GM18499 (cell line): ENCODE data around the gene MIA3.

Experiments used
- ATAC-seq: cut with Tn5 transposase; IDR thresholded peaks from one replicate; pipeline ENCODE4 v1.9.1; 2021; ENCODE audit warnings: moderate number of reproducible peaks; ENCODE audit not compliant: insufficient read depth, unreplicated experiment

Gene MIA3

DNA sequence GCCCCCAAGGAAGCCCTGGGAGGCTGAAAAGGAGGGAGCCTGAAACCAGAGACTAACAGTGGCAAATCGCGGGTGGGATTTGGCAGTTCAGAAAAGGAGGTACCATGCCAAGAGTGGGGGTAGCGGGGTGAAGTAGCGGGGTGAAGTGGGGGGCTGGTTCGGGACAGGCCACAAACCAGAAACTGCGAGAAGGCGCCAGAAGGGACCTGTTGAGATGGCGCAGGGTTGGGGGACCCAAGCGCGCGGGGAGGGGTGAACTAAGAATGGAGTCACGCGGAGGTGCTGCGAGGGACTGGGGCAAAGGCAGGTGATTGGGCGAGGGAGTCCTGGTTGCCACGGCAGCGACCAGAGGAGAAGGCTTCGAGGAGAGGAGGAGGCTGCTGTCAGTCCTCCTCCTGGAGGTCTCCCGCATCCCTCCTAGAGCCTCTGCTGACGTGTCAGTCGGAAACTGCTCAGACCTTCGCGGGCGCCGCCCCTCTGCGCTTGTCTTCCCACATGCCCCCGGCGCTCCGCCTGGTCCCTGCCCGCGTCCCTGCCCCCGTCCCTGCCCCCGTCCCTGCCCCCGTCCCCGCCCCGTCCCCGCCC is 438 bp upstream of the MIA3 start:
- ATAC-seq, result peak; percentile 82

- ATAC-seq, result no peak
Measured at GRCh38 chr1:222618880-222619596, 1.1 kb downstream of the MIA3 start.

GRCh38 chr1:222620566-222620965 is 2.7 kb downstream of the MIA3 start:
- no peak for ATAC-seq

GRCh38 chr1:222622765-222623164 is 4.9 kb downstream of the MIA3 start:
- ATAC-seq, result no peak

DNA sequence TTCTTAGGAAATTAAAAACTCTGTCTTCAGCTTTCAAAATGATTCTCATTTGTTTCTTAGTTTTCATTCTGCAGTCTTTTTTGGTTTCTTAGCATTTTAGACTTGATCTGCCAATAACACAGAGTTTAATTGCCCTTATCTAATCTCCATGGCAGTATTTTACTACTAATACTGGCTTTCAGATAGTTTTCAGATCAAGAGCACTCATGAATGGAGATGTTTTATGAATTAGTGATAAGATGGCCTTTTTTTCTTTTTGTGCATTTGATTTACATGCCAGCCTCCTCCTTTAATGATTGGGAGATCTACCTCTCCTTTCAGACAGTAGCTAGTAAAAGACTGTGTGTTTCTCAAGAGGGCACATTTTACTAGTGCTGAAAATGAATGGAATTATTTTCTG is 5.6 kb downstream of the MIA3 start:
- ATAC-seq, result no peak

GRCh38 chr1:222624214-222624613 is 6.3 kb downstream of the MIA3 start:
- ATAC-seq, result no peak

DNA sequence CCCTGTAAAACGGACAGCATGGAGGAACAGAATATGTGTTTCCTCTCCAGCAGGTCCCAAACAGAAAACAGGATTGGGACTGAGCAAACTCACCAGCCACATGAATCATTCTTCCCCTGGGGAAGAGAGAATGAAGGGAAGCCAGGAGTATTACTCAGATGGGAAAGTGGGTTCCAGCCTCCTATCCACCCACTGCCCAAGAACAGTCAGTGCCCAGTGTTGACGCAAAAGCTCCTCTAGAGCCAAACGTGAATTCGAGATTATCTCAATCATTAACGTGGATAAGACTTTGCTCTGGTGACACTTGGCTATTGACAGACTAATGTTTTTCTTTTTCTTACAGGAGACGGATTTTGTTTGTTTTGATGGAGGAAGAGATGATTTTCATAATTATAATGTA is 9.3 kb downstream of the MIA3 start:
- no peak for ATAC-seq

DNA sequence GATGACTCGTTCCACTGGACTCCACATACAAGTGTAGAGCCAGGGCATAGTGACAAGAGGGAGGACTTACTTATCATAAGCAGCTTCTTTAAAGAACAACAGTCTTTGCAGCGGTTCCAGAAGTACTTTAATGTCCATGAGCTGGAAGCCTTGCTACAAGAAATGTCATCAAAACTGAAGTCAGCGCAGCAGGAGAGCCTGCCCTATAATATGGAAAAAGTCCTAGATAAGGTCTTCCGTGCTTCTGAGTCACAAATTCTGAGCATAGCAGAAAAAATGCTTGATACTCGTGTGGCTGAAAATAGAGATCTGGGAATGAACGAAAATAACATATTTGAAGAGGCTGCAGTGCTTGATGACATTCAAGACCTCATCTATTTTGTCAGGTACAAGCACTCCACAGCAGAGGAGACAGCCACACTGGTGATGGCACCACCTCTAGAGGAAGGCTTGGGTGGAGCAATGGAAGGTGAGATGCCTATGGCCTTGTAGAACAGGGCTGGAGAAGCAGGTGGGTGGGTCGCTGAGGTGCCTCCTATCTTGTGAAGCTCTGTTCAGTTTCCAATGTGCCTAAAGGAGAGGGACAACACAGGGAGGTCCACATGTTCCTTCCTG is 12.1 kb downstream of the MIA3 start:
- no peak for ATAC-seq

- ATAC-seq, result no peak
Measured at GRCh38 chr1:222631611-222632208, 13.8 kb downstream of the MIA3 start.

- no peak for ATAC-seq
Measured at GRCh38 chr1:222632749-222633148, 14.9 kb downstream of the MIA3 start.

DNA sequence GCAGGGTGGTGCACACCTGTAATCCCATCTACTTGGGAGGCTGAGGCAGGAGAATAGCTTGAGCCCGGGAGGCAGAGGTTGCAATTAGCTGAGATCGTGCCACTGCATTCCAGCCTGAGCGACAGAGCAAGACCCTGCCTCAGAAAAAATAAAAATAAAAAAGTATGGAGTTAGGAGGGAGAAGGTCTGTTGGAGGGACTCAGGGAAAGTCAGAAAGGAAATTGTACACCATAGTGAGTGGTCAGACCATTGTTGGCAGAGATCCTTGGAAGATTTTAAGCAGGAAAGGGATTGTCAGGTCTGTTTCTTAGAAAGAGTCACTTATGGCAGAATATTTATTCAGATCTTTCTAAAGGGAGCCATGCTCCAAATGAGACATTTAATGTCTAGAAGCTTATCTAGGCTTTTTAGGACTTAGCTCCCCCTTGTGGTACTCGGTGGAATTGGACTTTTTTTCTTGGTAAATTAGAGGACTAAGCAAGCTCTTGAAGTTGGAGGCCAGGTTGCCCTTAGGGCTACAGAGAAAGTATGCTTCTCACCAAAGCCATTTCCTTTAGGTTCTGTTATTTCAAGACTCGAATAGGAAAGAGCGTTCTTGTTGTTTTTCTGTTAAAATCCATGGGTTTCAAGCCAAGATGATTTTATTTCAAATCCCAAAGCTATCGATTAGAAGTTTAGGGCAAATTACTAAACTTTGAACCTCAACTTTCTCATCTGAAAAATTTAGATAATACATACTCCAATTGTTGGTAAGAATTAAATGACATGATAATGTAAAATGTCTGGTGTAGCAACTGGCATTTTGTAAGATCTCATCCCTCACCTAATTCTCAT is 16.5 kb downstream of the MIA3 start:
- ATAC-seq, result peak; percentile 62

DNA sequence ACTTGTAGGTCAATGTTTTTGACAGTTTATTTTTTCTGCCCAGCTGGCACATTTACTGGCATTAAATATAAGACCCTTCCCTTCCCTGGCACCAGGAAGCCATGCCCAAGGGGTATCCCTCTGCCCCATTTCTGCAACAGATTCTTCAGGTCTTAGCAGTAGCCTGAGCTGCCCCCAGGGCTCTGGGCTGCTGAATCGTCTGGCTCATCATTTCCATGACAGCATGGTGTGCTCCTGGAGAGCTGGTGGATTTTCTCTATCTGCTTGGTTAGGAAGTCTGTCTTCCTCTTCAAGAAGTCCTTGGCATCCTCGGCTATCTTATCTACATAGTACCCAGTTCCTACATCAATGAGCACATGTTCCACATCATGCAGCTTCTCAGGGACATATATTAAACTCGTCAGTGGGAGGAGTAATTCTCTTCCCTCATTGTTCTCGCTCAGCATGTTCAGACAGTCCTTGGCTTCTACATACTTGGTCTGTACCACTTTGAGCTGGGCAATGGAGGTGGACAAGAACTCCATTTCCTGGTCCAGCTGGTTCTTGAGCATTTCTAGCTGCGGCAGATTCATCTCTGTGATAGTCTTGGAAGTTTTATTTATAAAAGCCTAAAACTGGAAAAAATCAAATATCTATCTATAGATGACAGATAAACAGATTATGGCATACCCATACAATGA is 23.5 kb downstream of the MIA3 start:
- ATAC-seq, result no peak

GRCh38 chr1:222642468-222642867 is 24.6 kb downstream of the MIA3 start:
- no peak for ATAC-seq

- no peak for ATAC-seq
Measured at GRCh38 chr1:222643606-222643937, 25.7 kb downstream of the MIA3 start.

DNA sequence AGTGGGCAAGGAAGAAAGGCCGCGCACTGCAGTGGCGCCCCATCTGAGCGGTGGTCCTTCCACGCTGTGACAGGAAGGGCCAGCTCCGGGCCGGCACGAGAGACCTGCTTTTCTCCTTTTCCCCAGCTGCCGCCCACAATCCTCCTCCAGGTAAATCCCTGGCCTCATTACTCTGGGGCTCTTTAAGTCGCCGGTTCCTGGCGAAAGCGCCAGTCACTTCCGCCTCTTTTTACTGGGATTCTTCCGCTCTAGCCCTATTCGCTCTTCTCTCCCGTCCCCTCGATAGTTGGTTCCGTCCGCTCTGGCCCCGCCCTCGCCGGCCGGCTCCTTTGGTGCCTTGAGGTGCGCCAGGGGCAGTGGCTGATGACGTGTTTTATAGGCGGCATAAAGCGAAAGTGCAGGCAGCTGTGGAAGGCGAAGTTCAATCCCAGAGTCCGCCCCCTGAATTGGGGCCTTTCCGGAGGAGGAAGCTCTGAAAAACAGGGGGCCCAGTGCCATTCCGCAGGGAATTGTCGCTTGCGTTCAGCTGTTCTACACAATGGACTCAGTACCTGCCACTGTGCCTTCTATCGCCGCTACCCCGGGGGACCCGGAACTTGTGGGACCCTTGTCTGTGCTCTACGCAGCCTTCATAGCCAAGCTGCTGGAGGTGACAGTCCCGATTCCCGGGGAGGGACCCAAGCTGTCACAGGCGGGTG is 26.2 kb downstream of the MIA3 start:
- ATAC-seq, result peak; percentile 92

- no peak for ATAC-seq
Measured at GRCh38 chr1:222644636-222644980, 26.7 kb downstream of the MIA3 start.

DNA sequence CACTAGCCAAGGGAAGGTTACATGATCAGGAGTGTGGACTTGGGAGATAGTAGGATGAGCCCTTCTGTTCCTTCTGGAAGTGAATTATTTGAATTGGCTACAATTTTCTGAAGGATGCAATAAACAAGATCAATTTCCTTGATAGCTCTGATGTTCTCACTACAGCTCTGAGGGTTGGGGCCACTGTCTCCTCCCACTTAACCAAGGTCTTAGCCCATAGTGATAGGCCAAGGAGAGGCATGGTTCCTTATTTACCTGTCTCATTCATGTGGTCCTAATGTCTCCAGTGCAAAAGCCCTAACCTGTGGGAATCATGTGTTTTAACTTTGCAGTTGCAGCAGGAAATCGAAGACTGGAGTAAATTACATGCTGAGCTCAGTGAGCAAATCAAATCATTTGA is 34.8 kb downstream of the MIA3 start:
- no peak for ATAC-seq

GRCh38 chr1:222653178-222653827 is 35.4 kb downstream of the MIA3 start:
- ATAC-seq, result peak; percentile 67

DNA sequence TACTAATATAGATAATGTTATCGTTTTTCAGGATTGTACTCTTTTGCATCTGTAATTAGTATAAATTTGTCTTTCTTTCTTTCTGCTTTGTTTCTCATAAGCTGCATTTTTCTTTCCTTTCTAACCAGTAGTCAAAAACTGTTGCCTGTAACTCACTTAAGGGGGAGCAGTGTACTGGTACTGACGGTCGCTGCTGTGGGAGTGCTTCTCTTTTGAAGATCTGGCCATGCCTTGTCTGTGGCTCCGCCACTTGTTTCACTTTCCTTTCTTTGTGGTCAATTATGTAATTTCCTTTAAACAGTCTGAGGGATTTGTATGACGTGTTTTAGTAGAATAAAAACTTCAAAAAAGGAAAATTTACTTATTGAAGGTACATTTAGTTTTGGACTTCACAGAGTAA is 37.0 kb downstream of the MIA3 start:
- ATAC-seq, result peak; percentile 89
